Naive B cell (primary cell): ENCODE results near the gene UMODL1. TPM values are rescaled to one million over a fixed set of nuclear protein-coding genes. Genes with fewer than 3 reads are reported as not detected.

Source experiments
- ATAC-seq, 2 donors: fragments of 150-1000 bp; cut with Tn5 transposase; 2 replicates each; pipeline ENCODE4 v1.10.0; 2021; ENCODE audit warnings: low read depth in 2 of 2, mild to moderate bottlenecking in 2 of 2, moderate library complexity in 2 of 2
- DNase-seq: peaks from one replicate; pipeline ENCODE4 v3.0.0; 2022
- H3K27ac Mint-ChIP-seq, 6 donors: one replicate each; pipeline ENCODE4 v1.8.0; 2020 to 2022; ENCODE audit warnings: mild to moderate bottlenecking in 6 of 6, mixed read lengths in 6 of 6, moderate library complexity in 5 of 6, inconsistent platforms in 2 of 6
- H3K27me3 Mint-ChIP-seq, 3 donors: one replicate each; pipeline ENCODE4 v1.8.0; 2021 to 2022; ENCODE audit warnings: mixed read lengths in 3 of 3, mild to moderate bottlenecking in 1 of 3
- H3K36me3 Mint-ChIP-seq, 2 donors: one replicate each; pipeline ENCODE4 v1.8.0; 2020 to 2022; ENCODE audit warnings: mixed read lengths in 2 of 2, inconsistent platforms in 1 of 2, mild to moderate bottlenecking in 1 of 2
- H3K4me1 Mint-ChIP-seq, 3 donors: one replicate each; pipeline ENCODE4 v1.8.0; 2020 to 2022; ENCODE audit warnings: mixed read lengths in 3 of 3, inconsistent platforms in 1 of 3, mild to moderate bottlenecking in 1 of 3, moderate library complexity in 1 of 3
- H3K4me3 Mint-ChIP-seq, 8 donors: one replicate each; pipeline ENCODE4 v1.8.0; 2020 to 2022; ENCODE audit warnings: mild to moderate bottlenecking in 8 of 8, mixed read lengths in 8 of 8, moderate library complexity in 8 of 8, inconsistent platforms in 2 of 8
- H3K9me3 Mint-ChIP-seq, 7 donors: one replicate each; pipeline ENCODE4 v1.8.0; 2020 to 2022; ENCODE audit warnings: mixed read lengths in 7 of 7, mild to moderate bottlenecking in 5 of 7, inconsistent platforms in 2 of 7, moderate library complexity in 1 of 7
- polyA plus RNA-seq, 6 donors: library from polyadenylated mRNA; unstranded; fragments of 300-500 nt; fragmentation: Illumina TruSeq; gene quantifications; one replicate each; pipeline ENCODE4 v1.2.3, GENCODE V29; 2021; ENCODE audit warnings: low read depth in 6 of 6

The UMODL1 gene
- polyA plus RNA-seq, 6 donors from 2014 or later: 0.04 to 0.17 (median 0.11) TPM; not detected in 2

- Mint-ChIP-seq H3K27me3 (peaks cover 4 to 14% (median 12%) of the 10 kb centered on the region in 3 donors), H3K9me3 (peaks cover 0 to 10% (median 4%) of the 10 kb centered on the region in 7 donors), H3K4me1 (peaks cover 0 to 11% (median 6%) of the 10 kb centered on the region in 3 donors), H3K4me3 (no peak overlapping the region), H3K36me3 (peaks cover 0 to 8% of the 10 kb centered on the region in 2 donors), H3K27ac (peak overlapping the region in 1 of 6 donors; percentile 54)
- DNase-seq (no peak), ATAC-seq (no peak)
Observed at GRCh38 chr21:42093991-42094421, 22.9 kb downstream of the UMODL1 start.

GRCh38 chr21:42094811-42095210, 23.7 kb downstream of the UMODL1 start:
- Mint-ChIP-seq H3K36me3 (peaks cover 0 to 8% of the 10 kb centered on the region in 2 donors), H3K9me3 (peaks cover 0 to 10% (median 4%) of the 10 kb centered on the region in 7 donors), H3K4me3 (no peak overlapping the region), H3K27ac (no peak overlapping the region), H3K4me1 (peaks cover 0 to 3% (median 0%) of the 10 kb centered on the region in 3 donors), H3K27me3 (peaks cover 0 to 14% (median 12%) of the 10 kb centered on the region in 3 donors)
- ATAC-seq: no peak
- no peak for DNase-seq

- peaks cover 0 to 8% of the 10 kb centered on the region in 2 donors for H3K36me3 Mint-ChIP-seq
- ATAC-seq (no peak), DNase-seq (no peak)
- H3K4me1 Mint-ChIP-seq: no peaks in the 10 kb centered on the region
- H3K4me3 Mint-ChIP-seq: no peak overlapping the region
- peaks cover 0 to 10% (median 4%) of the 10 kb centered on the region in 7 donors for H3K9me3 Mint-ChIP-seq
- peaks cover 0 to 14% (median 12%) of the 10 kb centered on the region in 3 donors for H3K27me3 Mint-ChIP-seq
- no peak overlapping the region for H3K27ac Mint-ChIP-seq
Observed at GRCh38 chr21:42095581-42095980, 24.5 kb downstream of the UMODL1 start.

- Mint-ChIP-seq H3K9me3 (peaks cover 0 to 10% (median 4%) of the 10 kb centered on the region in 7 donors), H3K27ac (no peak overlapping the region), H3K36me3 (peaks cover 0 to 8% of the 10 kb centered on the region in 2 donors), H3K4me1 (peaks cover 0 to 3% (median 0%) of the 10 kb centered on the region in 3 donors), H3K4me3 (no peak overlapping the region), H3K27me3 (peaks cover 3 to 5% (median 5%) of the 10 kb centered on the region in 3 donors)
- ATAC-seq: no peak
- DNase-seq: no peak
Observed at GRCh38 chr21:42096566-42096965, 25.4 kb downstream of the UMODL1 start.

GRCh38 chr21:42097274-42097673, 26.2 kb downstream of the UMODL1 start:
- Mint-ChIP-seq H3K27me3 (peaks cover 0 to 9% (median 0%) of the 10 kb centered on the region in 3 donors), H3K27ac (peak overlapping the region in 2 of 6 donors; percentile 3 to 40), H3K4me1 (peaks cover 0 to 3% (median 0%) of the 10 kb centered on the region in 3 donors), H3K4me3 (no peak overlapping the region), H3K9me3 (peaks cover 0 to 10% (median 4%) of the 10 kb centered on the region in 7 donors), H3K36me3 (peaks cover 0 to 8% of the 10 kb centered on the region in 2 donors)
- ATAC-seq: no peak
- DNase-seq: no peak

GRCh38 chr21:42097860-42098454, 26.8 kb downstream of the UMODL1 start:
- Mint-ChIP-seq H3K4me3 (no peak overlapping the region), H3K27ac (no peak overlapping the region), H3K9me3 (peaks cover 0 to 10% (median 4%) of the 10 kb centered on the region in 7 donors), H3K4me1 (peaks cover 0 to 3% (median 3%) of the 10 kb centered on the region in 3 donors), H3K27me3 (peaks cover 0 to 13% (median 0%) of the 10 kb centered on the region in 3 donors), H3K36me3 (peaks cover 0 to 8% of the 10 kb centered on the region in 2 donors)
- no peak for ATAC-seq
- DNase-seq: no peak

GRCh38 chr21:42098957-42099505, 27.9 kb downstream of the UMODL1 start:
- Mint-ChIP-seq H3K36me3 (peaks cover 0 to 8% of the 10 kb centered on the region in 2 donors), H3K9me3 (peaks cover 0 to 10% (median 4%) of the 10 kb centered on the region in 7 donors), H3K4me3 (no peak overlapping the region), H3K27ac (no peak overlapping the region), H3K4me1 (peaks cover 0 to 3% (median 3%) of the 10 kb centered on the region in 3 donors), H3K27me3 (peaks cover 0 to 13% (median 0%) of the 10 kb centered on the region in 3 donors)
- DNase-seq: no peak
- no peak for ATAC-seq

- Mint-ChIP-seq H3K27ac (no peak overlapping the region), H3K4me1 (peaks cover 0 to 3% (median 3%) of the 10 kb centered on the region in 3 donors), H3K36me3 (no peaks in the 10 kb centered on the region), H3K4me3 (no peak overlapping the region), H3K9me3 (no peaks in the 10 kb centered on the region), H3K27me3 (peaks cover 0 to 13% (median 0%) of the 10 kb centered on the region in 3 donors)
- ATAC-seq (peak in 1 of 2 donors; percentile 27), DNase-seq (no peak)
Observed at GRCh38 chr21:42101246-42101645, 30.1 kb downstream of the UMODL1 start.

GRCh38 chr21:42102076-42102475, 31.0 kb downstream of the UMODL1 start:
- no peak overlapping the region for H3K4me3 Mint-ChIP-seq
- no peak for DNase-seq
- no peaks in the 10 kb centered on the region for H3K9me3 Mint-ChIP-seq
- peaks cover 0 to 13% (median 0%) of the 10 kb centered on the region in 3 donors for H3K27me3 Mint-ChIP-seq
- H3K36me3 Mint-ChIP-seq: no peaks in the 10 kb centered on the region
- no peak for ATAC-seq
- peak overlapping the region in 1 of 6 donors; percentile 11 for H3K27ac Mint-ChIP-seq
- H3K4me1 Mint-ChIP-seq: peaks cover 4 to 9% (median 5%) of the 10 kb centered on the region in 3 donors

- ATAC-seq (no peak), DNase-seq (no peak)
- H3K27me3 Mint-ChIP-seq: peaks cover 0 to 13% (median 0%) of the 10 kb centered on the region in 3 donors
- peak overlapping the region in 1 of 6 donors; percentile 76 for H3K27ac Mint-ChIP-seq
- H3K36me3 Mint-ChIP-seq: no peaks in the 10 kb centered on the region
- no peak overlapping the region for H3K4me3 Mint-ChIP-seq
- peaks cover 6 to 13% (median 9%) of the 10 kb centered on the region in 3 donors for H3K4me1 Mint-ChIP-seq
- H3K9me3 Mint-ChIP-seq: no peaks in the 10 kb centered on the region
Observed at GRCh38 chr21:42102526-42102925, 31.4 kb downstream of the UMODL1 start.

GRCh38 chr21:42102991-42103390, 31.9 kb downstream of the UMODL1 start:
- no peak overlapping the region for H3K27ac Mint-ChIP-seq
- H3K27me3 Mint-ChIP-seq: peaks cover 0 to 13% (median 0%) of the 10 kb centered on the region in 3 donors
- H3K36me3 Mint-ChIP-seq: no peaks in the 10 kb centered on the region
- H3K9me3 Mint-ChIP-seq: no peaks in the 10 kb centered on the region
- H3K4me1 Mint-ChIP-seq: peaks cover 10 to 18% (median 14%) of the 10 kb centered on the region in 3 donors
- no peak for DNase-seq
- ATAC-seq: no peak
- H3K4me3 Mint-ChIP-seq: no peak overlapping the region

GRCh38 chr21:42103843-42104242, 32.7 kb downstream of the UMODL1 start:
- Mint-ChIP-seq H3K4me1 (peaks cover 16 to 27% (median 22%) of the 10 kb centered on the region in 3 donors), H3K4me3 (no peak overlapping the region), H3K27me3 (peaks cover 0 to 13% (median 0%) of the 10 kb centered on the region in 3 donors), H3K36me3 (no peaks in the 10 kb centered on the region), H3K9me3 (no peaks in the 10 kb centered on the region), H3K27ac (no peak overlapping the region)
- ATAC-seq: no peak
- DNase-seq: no peak

GRCh38 chr21:42105476-42106315, 34.6 kb downstream of the UMODL1 start:
- Mint-ChIP-seq H3K9me3 (no peaks in the 10 kb centered on the region), H3K36me3 (no peaks in the 10 kb centered on the region), H3K4me1 (peaks cover 16 to 29% (median 23%) of the 10 kb centered on the region in 3 donors), H3K27ac (peak overlapping the region in 1 of 6 donors; percentile 36), H3K4me3 (no peak overlapping the region), H3K27me3 (peaks cover 0 to 13% (median 0%) of the 10 kb centered on the region in 3 donors)
- no peak for DNase-seq
- ATAC-seq: no peak
